ENCODE results near the gene NAA80.

Gene NAA80

DNA sequence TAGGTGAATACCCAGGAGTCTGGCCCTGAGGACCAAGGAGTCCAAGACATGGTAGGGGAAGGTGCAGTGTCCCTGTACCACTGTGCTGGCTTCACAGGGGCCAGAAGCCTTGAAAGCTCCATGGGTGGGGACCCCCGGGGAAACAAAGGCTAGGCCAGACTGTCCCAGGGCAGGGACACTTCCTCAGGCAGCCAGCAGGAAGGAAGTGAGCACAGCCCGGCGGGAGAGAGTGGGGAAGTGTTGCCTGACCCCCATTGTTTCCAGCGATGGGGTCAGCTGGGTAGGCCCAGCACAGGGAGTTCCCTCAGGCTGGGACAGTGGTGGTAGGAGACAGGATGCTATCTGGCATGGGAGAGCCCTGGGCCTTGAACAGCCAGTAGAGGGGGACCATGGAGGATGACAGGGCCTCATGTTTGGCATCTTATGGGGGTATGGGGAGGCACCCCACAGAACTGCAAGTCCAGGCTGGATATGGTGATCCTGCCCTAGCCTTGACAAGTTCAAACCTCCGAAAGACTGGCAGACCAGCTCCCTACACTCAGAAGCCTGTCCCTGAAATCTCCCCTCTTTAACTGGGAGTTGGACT, 24.5 kb upstream of the NAA80 start:
- TF ChIP-seq, protein P1, sequence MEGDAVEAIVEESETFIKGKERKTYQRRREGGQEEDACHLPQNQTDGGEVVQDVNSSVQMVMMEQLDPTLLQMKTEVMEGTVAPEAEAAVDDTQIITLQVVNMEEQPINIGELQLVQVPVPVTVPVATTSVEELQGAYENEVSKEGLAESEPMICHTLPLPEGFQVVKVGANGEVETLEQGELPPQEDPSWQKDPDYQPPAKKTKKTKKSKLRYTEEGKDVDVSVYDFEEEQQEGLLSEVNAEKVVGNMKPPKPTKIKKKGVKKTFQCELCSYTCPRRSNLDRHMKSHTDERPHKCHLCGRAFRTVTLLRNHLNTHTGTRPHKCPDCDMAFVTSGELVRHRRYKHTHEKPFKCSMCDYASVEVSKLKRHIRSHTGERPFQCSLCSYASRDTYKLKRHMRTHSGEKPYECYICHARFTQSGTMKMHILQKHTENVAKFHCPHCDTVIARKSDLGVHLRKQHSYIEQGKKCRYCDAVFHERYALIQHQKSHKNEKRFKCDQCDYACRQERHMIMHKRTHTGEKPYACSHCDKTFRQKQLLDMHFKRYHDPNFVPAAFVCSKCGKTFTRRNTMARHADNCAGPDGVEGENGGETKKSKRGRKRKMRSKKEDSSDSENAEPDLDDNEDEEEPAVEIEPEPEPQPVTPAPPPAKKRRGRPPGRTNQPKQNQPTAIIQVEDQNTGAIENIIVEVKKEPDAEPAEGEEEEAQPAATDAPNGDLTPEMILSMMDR (IDR thresholded peaks at IDR 0.05; ENCODE audit: extremely low read depth, insufficient read depth, missing control alignments), result no peak
- no peak for DNase-seq (ENCODE audit: low spot score)
- in situ Hi-C loops (cut with MboI; ENCODE audit: low pct_unique_long_range_greater_than_20kb, low sequenced_read_pairs, unreplicated experiment), result no loop called here

DNA sequence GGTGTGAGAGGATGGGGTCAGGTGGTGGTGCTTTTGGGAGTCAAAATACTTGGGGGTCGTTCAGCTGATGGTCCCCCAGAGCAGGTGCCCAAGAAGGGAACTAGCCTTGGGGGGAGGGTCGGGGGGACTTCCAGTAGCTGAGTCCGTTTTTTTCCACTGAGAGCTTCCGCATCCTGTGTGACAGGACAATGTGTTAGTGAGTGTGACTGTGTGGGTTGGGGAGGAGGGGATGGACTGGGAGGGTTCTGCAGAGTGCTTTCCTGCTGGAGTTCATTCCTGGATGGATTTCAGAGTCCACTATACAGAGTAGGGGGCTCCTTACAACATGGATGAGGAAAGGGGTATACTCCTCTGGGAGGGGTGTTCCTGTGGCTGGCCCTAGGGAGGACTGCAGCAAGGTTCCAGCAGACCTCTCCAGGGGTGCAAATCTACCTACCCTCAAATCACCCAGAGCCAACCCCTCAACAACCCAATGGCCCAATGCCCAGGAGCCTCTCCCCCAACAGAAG, 23.9 kb upstream of the NAA80 start:
- in situ Hi-C loops (cut with MboI; ENCODE audit: low pct_unique_long_range_greater_than_20kb, low sequenced_read_pairs, unreplicated experiment), result no loop called here
- TF ChIP-seq, protein P1 (IDR thresholded peaks at IDR 0.05; ENCODE audit: extremely low read depth, insufficient read depth, missing control alignments), result no peak
- no peak for DNase-seq (ENCODE audit: low spot score)

DNA sequence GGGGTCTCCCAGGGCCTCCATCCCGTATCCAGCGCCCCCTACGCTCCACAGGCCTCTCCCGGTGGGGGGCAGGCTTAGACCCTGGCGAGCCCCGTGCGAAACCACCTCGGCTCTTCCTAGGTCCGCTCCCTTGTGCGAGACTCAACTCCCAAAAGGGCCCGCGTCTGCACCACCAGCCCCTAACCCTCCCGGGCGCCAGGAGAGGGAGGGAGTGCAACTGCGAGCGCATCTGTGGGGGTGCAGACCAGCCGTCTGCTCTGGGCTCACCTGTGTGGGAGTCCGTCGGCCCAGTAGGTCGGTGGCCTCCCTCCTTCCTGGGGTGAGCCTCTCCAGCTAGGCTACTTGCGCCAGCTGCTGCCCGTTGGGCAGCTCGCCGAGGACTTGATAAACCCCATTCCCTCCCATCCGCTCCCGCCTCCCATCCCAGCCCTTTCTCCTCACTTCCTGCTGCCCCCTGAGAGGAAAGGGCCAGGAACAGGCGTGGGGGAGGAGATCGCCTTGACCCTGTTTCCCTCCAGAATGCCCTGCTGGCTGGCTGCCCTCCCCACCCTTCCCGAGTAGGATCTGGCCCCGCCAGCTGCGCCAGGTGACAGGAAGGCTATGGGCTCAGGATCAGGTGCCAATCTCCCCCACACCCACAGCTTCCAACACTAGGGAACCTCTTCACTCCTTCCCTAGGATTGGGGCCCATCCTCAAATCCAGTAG, 23.3 kb upstream of the NAA80 start, which contains the start of gene HYAL2:
Gene HYAL2 (minus strand): TSS at position 360 of the 706 bp plus-strand sequence. CDS start 2,256 bp downstream, outside the sequence.
- DNase-seq (ENCODE audit: low spot score), result no peak
- in situ Hi-C loops (cut with MboI; ENCODE audit: low pct_unique_long_range_greater_than_20kb, low sequenced_read_pairs, unreplicated experiment), result no loop called here
- TF ChIP-seq, protein P1 (IDR thresholded peaks at IDR 0.05; ENCODE audit: extremely low read depth, insufficient read depth, missing control alignments), result no peak

DNA sequence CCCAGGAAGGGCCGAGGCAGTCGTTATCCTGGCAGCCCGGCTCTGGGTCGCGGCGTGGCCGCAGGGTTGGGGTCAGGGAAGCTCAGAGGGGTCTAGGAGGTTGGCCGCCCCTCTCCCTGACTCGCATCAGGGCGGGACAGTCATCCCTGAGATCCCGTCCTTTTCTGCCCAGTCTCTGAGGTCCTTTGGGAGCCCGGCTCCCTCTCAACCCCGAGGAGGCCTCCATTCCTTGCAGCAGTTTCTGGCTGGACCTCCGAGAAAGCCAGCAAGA, 22.8 kb upstream of the NAA80 start:
- TF ChIP-seq, protein P1 (IDR thresholded peaks at IDR 0.05; ENCODE audit: extremely low read depth, insufficient read depth, missing control alignments), result no peak
- no peak for DNase-seq (ENCODE audit: low spot score)
- in situ Hi-C loops (cut with MboI; ENCODE audit: low pct_unique_long_range_greater_than_20kb, low sequenced_read_pairs, unreplicated experiment), result no loop called here

DNA sequence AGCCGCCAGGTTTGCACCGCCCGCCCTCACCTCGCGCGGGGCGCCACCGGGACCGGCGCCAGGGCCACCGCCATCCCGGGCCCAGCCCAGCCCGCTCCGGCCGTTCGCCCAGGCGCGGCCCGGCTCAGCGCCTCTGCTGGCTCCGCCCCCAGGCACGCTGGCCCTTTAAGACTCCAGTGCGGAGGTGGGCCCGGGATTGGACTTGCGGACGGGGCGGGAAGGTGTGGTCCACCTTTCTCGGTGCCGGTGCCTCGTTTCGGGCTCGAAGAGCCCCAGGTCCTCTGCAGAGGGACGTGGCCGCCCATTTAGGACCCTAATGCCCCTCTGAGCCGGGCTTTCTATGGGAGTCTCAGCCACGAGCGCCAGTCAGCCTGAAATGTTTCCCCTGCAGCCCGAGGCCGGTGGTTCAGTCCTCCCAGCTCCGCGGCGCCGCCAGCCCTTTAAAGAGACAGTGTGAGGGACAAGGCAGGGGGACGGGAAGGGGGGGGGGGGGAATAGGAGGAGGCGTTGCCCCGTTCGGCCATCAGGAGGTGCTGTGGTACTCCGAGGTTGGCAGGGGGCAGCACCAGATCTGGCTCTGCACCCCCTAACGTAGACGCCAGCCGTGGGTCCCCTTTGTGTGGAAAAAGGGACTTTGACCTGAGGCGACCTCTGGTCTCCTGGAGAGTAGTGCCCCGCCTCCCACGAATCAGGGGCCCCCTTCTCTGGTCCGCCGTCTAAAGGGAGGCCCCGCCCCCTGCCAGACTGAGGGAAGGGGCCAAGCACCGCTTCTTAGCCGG, 22.3 kb upstream of the NAA80 start:
- TF ChIP-seq, protein P1 (IDR thresholded peaks at IDR 0.05; ENCODE audit: extremely low read depth, insufficient read depth, missing control alignments), result peak; percentile 59
- peak; percentile 93 for DNase-seq (ENCODE audit: low spot score)
- in situ Hi-C loops (cut with MboI; ENCODE audit: low pct_unique_long_range_greater_than_20kb, low sequenced_read_pairs, unreplicated experiment), result no loop called here

DNA sequence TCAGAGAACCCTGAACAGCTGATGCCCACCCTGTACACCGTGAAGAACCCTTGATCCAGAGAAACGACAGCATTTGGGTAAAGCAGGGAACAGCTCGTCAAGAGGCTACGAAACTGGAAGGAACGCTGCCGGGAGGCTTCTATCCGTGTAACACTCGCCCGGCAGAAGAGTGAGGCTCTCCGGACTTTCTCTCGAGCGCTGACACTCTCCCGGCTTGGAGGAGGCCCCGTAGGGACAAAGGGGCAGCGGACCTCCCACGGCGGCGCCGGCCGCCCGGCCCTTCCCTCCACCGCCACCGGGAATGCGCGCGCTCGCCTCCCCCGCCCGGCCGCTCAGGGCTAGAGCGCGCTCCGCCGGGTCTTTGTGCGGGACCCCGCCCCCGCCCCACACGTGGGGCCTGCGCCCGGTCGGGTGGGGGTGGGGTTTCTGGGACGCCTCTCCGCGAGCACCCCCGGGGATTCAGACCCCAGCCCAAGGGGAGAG, 21.7 kb upstream of the NAA80 start:
- in situ Hi-C loops (cut with MboI; ENCODE audit: low pct_unique_long_range_greater_than_20kb, low sequenced_read_pairs, unreplicated experiment), result no loop called here
- TF ChIP-seq, protein P1 (IDR thresholded peaks at IDR 0.05; ENCODE audit: extremely low read depth, insufficient read depth, missing control alignments), result no peak
- DNase-seq (ENCODE audit: low spot score), result peak; percentile 88
